Measurements from ENCODE around the gene PTGER3.
"Not testable (repeated sequence)": the region's sequence is repeated elsewhere in the genome, so short reads cannot be mapped to it uniquely, and the experiment has no call there.

The PTGER3 gene

GRCh38 chr1:70940398-70940797 lies 107.2 kb downstream of the PTGER3 start:
- not testable (repeated sequence) for H3K36me3 ChIP-seq (ENCODE audit: control insufficient read depth, low read depth, low read length); H3K27ac ChIP-seq (ENCODE audit: low read length); H3K4me1 ChIP-seq (ENCODE audit: control insufficient read depth, low read depth, low read length); H3K9ac ChIP-seq (ENCODE audit: low read length); H3K27me3 ChIP-seq (ENCODE audit: control insufficient read depth, insufficient read depth, low read length); H3K4me3 ChIP-seq (ENCODE audit: low read length); H3K9me3 ChIP-seq (ENCODE audit: control insufficient read depth, low read depth, low read length)

- H3K36me3 ChIP-seq (ENCODE audit: control insufficient read depth, low read depth, low read length): no peaks in the 10 kb centered on the region
Observed at GRCh38 chr1:70934194-70934961, 113.2 kb downstream of the PTGER3 start.

GRCh38 chr1:70930062-70930461 lies 117.6 kb downstream of the PTGER3 start:
- Histone ChIP-seq H3K27ac (ENCODE audit: low read length) (no peak overlapping the region), H3K9me3 (ENCODE audit: control insufficient read depth, low read depth, low read length) (no peaks in the 10 kb centered on the region), H3K4me3 (ENCODE audit: low read length) (no peak overlapping the region), H3K4me1 (ENCODE audit: control insufficient read depth, low read depth, low read length) (no peaks in the 10 kb centered on the region), H3K27me3 (ENCODE audit: control insufficient read depth, insufficient read depth, low read length) (no peaks in the 10 kb centered on the region), H3K9ac (ENCODE audit: low read length) (no peak overlapping the region), H3K36me3 (ENCODE audit: control insufficient read depth, low read depth, low read length) (no peaks in the 10 kb centered on the region)

More at GRCh38 chr1:70934194-70934961, 113.2 kb downstream of the PTGER3 start:
- Histone ChIP-seq H3K27me3 (ENCODE audit: control insufficient read depth, insufficient read depth, low read length) (no peaks in the 10 kb centered on the region), H3K4me3 (ENCODE audit: low read length) (no peak overlapping the region), H3K9ac (ENCODE audit: low read length) (no peak overlapping the region), H3K27ac (ENCODE audit: low read length) (no peak overlapping the region), H3K9me3 (ENCODE audit: control insufficient read depth, low read depth, low read length) (no peaks in the 10 kb centered on the region), H3K4me1 (ENCODE audit: control insufficient read depth, low read depth, low read length) (no peaks in the 10 kb centered on the region)

- Histone ChIP-seq H3K27ac (ENCODE audit: low read length) (no peak overlapping the region), H3K9me3 (ENCODE audit: control insufficient read depth, low read depth, low read length) (peaks cover 37% of the 10 kb centered on the region), H3K4me3 (ENCODE audit: low read length) (no peak overlapping the region), H3K9ac (ENCODE audit: low read length) (no peak overlapping the region), H3K4me1 (ENCODE audit: control insufficient read depth, low read depth, low read length) (no peaks in the 10 kb centered on the region), H3K27me3 (ENCODE audit: control insufficient read depth, insufficient read depth, low read length) (no peaks in the 10 kb centered on the region), H3K36me3 (ENCODE audit: control insufficient read depth, low read depth, low read length) (no peaks in the 10 kb centered on the region)
Observed at GRCh38 chr1:70922196-70922595, 125.4 kb downstream of the PTGER3 start.
